ENCODE data around the gene EIF1B.

The EIF1B gene

GRCh38 chr3:40294434-40294833 is 15.1 kb upstream of the EIF1B start:
- no peak for TF ChIP-seq CTCF (IDR thresholded peaks at IDR 0.05; ENCODE audit: extremely low read depth, insufficient read depth, missing control alignments)
- DNase-seq (ENCODE audit: low spot score), result no peak
- in situ Hi-C loops (cut with MboI; ENCODE audit: low pct_unique_long_range_greater_than_20kb, low sequenced_read_pairs, unreplicated experiment), result no loop called here

- no peak for TF ChIP-seq CTCF (IDR thresholded peaks at IDR 0.05; ENCODE audit: extremely low read depth, insufficient read depth, missing control alignments)
- no peak for DNase-seq (ENCODE audit: low spot score)
- in situ Hi-C loops (cut with MboI; ENCODE audit: low pct_unique_long_range_greater_than_20kb, low sequenced_read_pairs, unreplicated experiment), result no loop called here
Measured at GRCh38 chr3:40298075-40298474, 11.4 kb upstream of the EIF1B start.

- in situ Hi-C loops (cut with MboI; ENCODE audit: low pct_unique_long_range_greater_than_20kb, low sequenced_read_pairs, unreplicated experiment), result no loop called here
- DNase-seq (ENCODE audit: low spot score), result no peak
- no peak for TF ChIP-seq CTCF (IDR thresholded peaks at IDR 0.05; ENCODE audit: extremely low read depth, insufficient read depth, missing control alignments)
Measured at GRCh38 chr3:40299130-40299720, 10.3 kb upstream of the EIF1B start.

- in situ Hi-C loops (cut with MboI; ENCODE audit: low pct_unique_long_range_greater_than_20kb, low sequenced_read_pairs, unreplicated experiment), result loop anchor here (25.0 kb wide), 1 partner anchor 1587 kb away; no protein-coding TSS in a partner anchor
- DNase-seq (ENCODE audit: low spot score), result no peak
Measured at GRCh38 chr3:40299721-40300335, 9.7 kb upstream of the EIF1B start.

GRCh38 chr3:40302784-40303183 is 6.7 kb upstream of the EIF1B start:
- TF ChIP-seq CTCF (IDR thresholded peaks at IDR 0.05; ENCODE audit: extremely low read depth, insufficient read depth, missing control alignments), result no peak
- in situ Hi-C loops (cut with MboI; ENCODE audit: low pct_unique_long_range_greater_than_20kb, low sequenced_read_pairs, unreplicated experiment), result loop anchor here (25.0 kb wide), 1 partner anchor 1585 kb away; no protein-coding TSS in a partner anchor
- DNase-seq (ENCODE audit: low spot score), result no peak

More at GRCh38 chr3:40299721-40300335, 9.7 kb upstream of the EIF1B start:
- TF ChIP-seq CTCF (IDR thresholded peaks at IDR 0.05; ENCODE audit: extremely low read depth, insufficient read depth, missing control alignments), result no peak

- no peak for DNase-seq (ENCODE audit: low spot score)
- in situ Hi-C loops (cut with MboI; ENCODE audit: low pct_unique_long_range_greater_than_20kb, low sequenced_read_pairs, unreplicated experiment), result loop anchor here (25.0 kb wide), 1 partner anchor 1583 kb away; no protein-coding TSS in a partner anchor
Measured at GRCh38 chr3:40304352-40304751, 5.2 kb upstream of the EIF1B start.

More at GRCh38 chr3:40304352-40304751, 5.2 kb upstream of the EIF1B start:
- TF ChIP-seq CTCF (IDR thresholded peaks at IDR 0.05; ENCODE audit: extremely low read depth, insufficient read depth, missing control alignments), result no peak

Data from GM13977 (cell line).